ENCODE results near the gene IRAK3. TPM values are rescaled to one million over a fixed set of nuclear protein-coding genes. Genes with fewer than 3 reads are reported as not detected.

Gene IRAK3
- total and polyA plus RNA-seq, 2 donors (not counting 3 experiments of a cell fraction or from before 2014, with no cell fraction given): 2.3 to 8.5 TPM

GRCh38 chr12:66301944-66302826 lies 113.2 kb downstream of the IRAK3 start, which contains the start of gene HELB:
Gene HELB (plus strand): TSS chr12:66302493. CDS start chr12:66302604, 111 bp downstream.
- intact Hi-C loops (cut with micrococcal nuclease) (loop anchor here (5.0 kb wide), 1 partner anchor 105 kb away; no protein-coding TSS in a partner anchor), dilution Hi-C loops (cut with MboI; ENCODE audit: extremely low pct_ligation_motif_present, low sequenced_read_pairs) (no loop called here)
- Histone ChIP-seq H3K79me2 (ENCODE audit: control insufficient read depth, insufficient read depth, low read length) (no peaks in the 10 kb centered on the region), H4K20me1 (replicated peaks; ENCODE audit: control insufficient read depth, extremely low read depth, insufficient read depth, low read length) (no peaks in the 10 kb centered on the region), H3K9me1 (replicated peaks; ENCODE audit: control insufficient read depth, extremely low read depth, insufficient read depth, low read length) (no peaks in the 10 kb centered on the region), H3K27ac (ENCODE audit: insufficient read depth, low read depth, low read length) (peak within 1 kb of the TSS; percentile 29), H3K4me2 (ENCODE audit: insufficient read depth, low read length) (peak within 1 kb of the TSS; percentile 94), H3K9me3 (replicated peaks; ENCODE audit: control insufficient read depth, insufficient read depth, low read length) (no peaks in the 10 kb centered on the region), H2AFZ (ENCODE audit: low read depth, low read length) (peak within 1 kb of the TSS; percentile 93), H3K27me3 (ENCODE audit: control insufficient read depth in 2 of 2, insufficient read depth in 2 of 2, low read length in 2 of 2) (peaks cover 14 to 22% of the 10 kb centered on the region in 2 experiments), H3K4me1 (ENCODE audit: control insufficient read depth, extremely low read depth, insufficient read depth, low read length) (no peaks in the 10 kb centered on the region), H3K36me3 (ENCODE audit: control insufficient read depth in 2 of 2, extremely low read depth in 1 of 2, insufficient read depth in 2 of 2, low read length in 2 of 2) (no peaks in the 10 kb centered on the region), H3K9ac (replicated peaks; ENCODE audit: extremely low read depth, insufficient read depth, low read length) (peak within 1 kb of the TSS; percentile 44), H3K4me3 (replicated peaks in 1 of 3; ENCODE audit: insufficient read depth in 1 of 3, low read depth in 1 of 3, low read length in 3 of 3) (peak within 1 kb of the TSS; percentile 77 to 86 (median 78))
- TF ChIP-seq MAX (IDR thresholded peaks at IDR 0.05; ENCODE audit: insufficient read depth, insufficient read length) (peak; percentile 13), GATA2 (IDR thresholded peaks at IDR 0.05; ENCODE audit: insufficient read depth, insufficient read length, low read depth, low read length) (no peak), MYC (IDR thresholded peaks at IDR 0.05; ENCODE audit: low read depth, low read length) (no peak), CTCF (IDR thresholded peaks at IDR 0.05; ENCODE audit: extremely low read depth in 1 of 2, insufficient read depth in 1 of 2, low read depth in 1 of 2, low read length in 2 of 2) (no peak), FOS (IDR thresholded peaks at IDR 0.05; ENCODE audit: borderline replicate concordance, insufficient read depth, low read length) (no peak), POLR2AphosphoS5 (IDR thresholded peaks at IDR 0.05; ENCODE audit: insufficient read depth, low read depth, low read length) (peak; percentile 38), EZH2 (IDR thresholded peaks at IDR 0.05; ENCODE audit: borderline replicate concordance, low read depth, low read length, severe bottlenecking) (no peak), POLR2A (IDR thresholded peaks at IDR 0.05; ENCODE audit: low read depth, low read length) (peak; percentile 67)
- TSS peak; percentile 72 for BruUV-seq (replicated peaks)
- peak; percentile 95 for DNase-seq (ENCODE audit: low read depth, low spot score)
- peak; percentile 97 for FAIRE-seq
- ChIA-PET POLR2A (interaction anchor here (1.1 kb wide), 1 partner anchor 132 kb away, joined by 3 read pairs; the partner anchor contains the start of gene TMBIM4), CTCF (interaction anchor here (0.7 to 2.1 kb wide), 12 partner anchors 12 to 1506 kb away, joined by 3 to 14 read pairs (median 5); partner anchors contain the start of gene TMBIM4)

All from endothelial cell of umbilical vein (primary cell).